Neural crest cell (in vitro differentiated cells): ENCODE data around the gene WDR37. TPM values are rescaled to one million over a fixed set of nuclear protein-coding genes. Genes with fewer than 3 reads are reported as not detected.
"Not testable (repeated sequence)": the region's sequence is repeated elsewhere in the genome, so short reads cannot be mapped to it uniquely, and the experiment has no call there.

Source experiments
- DNase-seq: peaks from one replicate; pipeline ENCODE4 v3.0.0; 2021; ENCODE audit warnings: low read depth, mixed read lengths, low spot score
- H3K27ac Mint-ChIP-seq: one replicate; pipeline ENCODE4 v1.8.0; 2021; ENCODE audit warnings: mild to moderate bottlenecking, mixed read lengths; ENCODE audit not compliant: unreplicated experiment
- H3K27me3 Mint-ChIP-seq: 2 replicates; pipeline ENCODE4 v1.8.0; 2021; ENCODE audit warnings: low read depth, mild to moderate bottlenecking, mixed read lengths
- H3K36me3 Mint-ChIP-seq: 2 replicates; pipeline ENCODE4 v1.8.0; 2021; ENCODE audit warnings: low read depth, mild to moderate bottlenecking, mixed read lengths
- H3K4me1 Mint-ChIP-seq: 2 replicates; pipeline ENCODE4 v1.8.0; 2021; ENCODE audit warnings: mixed read lengths
- H3K4me3 Mint-ChIP-seq: one replicate; pipeline ENCODE4 v1.8.0; 2021; ENCODE audit warnings: mild to moderate bottlenecking, mixed read lengths
- H3K9me3 Mint-ChIP-seq: 2 replicates; pipeline ENCODE4 v1.8.0; 2021; ENCODE audit warnings: mixed read lengths
- total RNA-seq: library from RNA; stranded (reverse); gene quantifications from 2 replicates; pipeline ENCODE4 v1.2.1, GENCODE V29; 2021
- TF ChIP-seq, protein P1 (sequence below): fragments of 200-600 bp; sonication (generic); conservative IDR thresholded peaks from 2 replicates; pipeline ENCODE4 v1.5.0; 2021; ENCODE audit warnings: antibody characterized with exemption, mild to moderate bottlenecking

Gene WDR37
- total RNA-seq, 1 donor from 2014 or later = 19.5 TPM

DNA sequence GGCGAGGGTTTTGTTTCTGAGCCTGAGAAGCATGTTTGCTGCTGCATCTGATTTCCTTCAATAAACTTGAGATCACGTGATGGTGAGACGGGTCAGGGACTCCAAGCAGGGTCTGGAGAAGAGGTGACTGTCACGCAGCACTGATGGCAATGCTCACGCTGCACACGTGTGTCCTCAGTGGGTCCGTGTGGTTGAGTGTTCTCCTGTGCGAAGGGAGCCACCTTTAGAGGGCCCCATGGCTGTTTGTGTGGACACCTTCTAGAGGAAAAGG is 100.4 kb downstream of the WDR37 start:
- Mint-ChIP-seq H3K27ac (no peak overlapping the region), H3K27me3 (no peaks in the 10 kb centered on the region), H3K9me3 (no peaks in the 10 kb centered on the region), H3K4me3 (no peak overlapping the region), H3K36me3 (no peaks in the 10 kb centered on the region), H3K4me1 (peaks cover 7% of the 10 kb centered on the region)
- no peak for DNase-seq
- TF ChIP-seq, protein P1, sequence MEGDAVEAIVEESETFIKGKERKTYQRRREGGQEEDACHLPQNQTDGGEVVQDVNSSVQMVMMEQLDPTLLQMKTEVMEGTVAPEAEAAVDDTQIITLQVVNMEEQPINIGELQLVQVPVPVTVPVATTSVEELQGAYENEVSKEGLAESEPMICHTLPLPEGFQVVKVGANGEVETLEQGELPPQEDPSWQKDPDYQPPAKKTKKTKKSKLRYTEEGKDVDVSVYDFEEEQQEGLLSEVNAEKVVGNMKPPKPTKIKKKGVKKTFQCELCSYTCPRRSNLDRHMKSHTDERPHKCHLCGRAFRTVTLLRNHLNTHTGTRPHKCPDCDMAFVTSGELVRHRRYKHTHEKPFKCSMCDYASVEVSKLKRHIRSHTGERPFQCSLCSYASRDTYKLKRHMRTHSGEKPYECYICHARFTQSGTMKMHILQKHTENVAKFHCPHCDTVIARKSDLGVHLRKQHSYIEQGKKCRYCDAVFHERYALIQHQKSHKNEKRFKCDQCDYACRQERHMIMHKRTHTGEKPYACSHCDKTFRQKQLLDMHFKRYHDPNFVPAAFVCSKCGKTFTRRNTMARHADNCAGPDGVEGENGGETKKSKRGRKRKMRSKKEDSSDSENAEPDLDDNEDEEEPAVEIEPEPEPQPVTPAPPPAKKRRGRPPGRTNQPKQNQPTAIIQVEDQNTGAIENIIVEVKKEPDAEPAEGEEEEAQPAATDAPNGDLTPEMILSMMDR = no peak

GRCh38 chr10:1156921-1157614 is 100.9 kb downstream of the WDR37 start:
- TF ChIP-seq, protein P1 = no peak
- H3K36me3 Mint-ChIP-seq = no peaks in the 10 kb centered on the region
- H3K27me3 Mint-ChIP-seq = no peaks in the 10 kb centered on the region
- H3K4me3 Mint-ChIP-seq = no peak overlapping the region
- peaks cover 7% of the 10 kb centered on the region for H3K4me1 Mint-ChIP-seq
- peak overlapping the region; percentile 64 for H3K27ac Mint-ChIP-seq
- H3K9me3 Mint-ChIP-seq = no peaks in the 10 kb centered on the region
- DNase-seq = no peak

DNA sequence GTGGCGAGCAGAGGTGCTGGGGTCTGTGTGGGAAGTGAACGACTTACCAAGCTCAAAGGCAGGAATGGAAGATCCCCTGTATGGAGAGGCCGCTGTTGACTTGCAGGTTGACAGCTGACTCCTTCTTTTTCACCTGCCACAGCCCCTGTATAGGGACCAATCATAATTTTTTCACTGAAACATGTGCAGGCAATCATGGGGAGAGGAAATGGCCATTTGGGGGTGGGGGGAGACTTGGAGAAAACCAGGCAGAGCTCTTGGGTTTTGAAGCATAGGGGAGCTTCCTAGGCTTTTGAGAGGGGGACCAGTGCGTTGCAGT is 101.4 kb downstream of the WDR37 start:
- Mint-ChIP-seq H3K4me3 (no peak overlapping the region), H3K4me1 (peaks cover 7% of the 10 kb centered on the region), H3K9me3 (no peaks in the 10 kb centered on the region), H3K27me3 (no peaks in the 10 kb centered on the region), H3K27ac (no peak overlapping the region), H3K36me3 (no peaks in the 10 kb centered on the region)
- TF ChIP-seq, protein P1 = no peak
- no peak for DNase-seq

GRCh38 chr10:1158066-1158465 is 101.9 kb downstream of the WDR37 start:
- TF ChIP-seq, protein P1 = no peak
- no peak overlapping the region for H3K27ac Mint-ChIP-seq
- H3K4me3 Mint-ChIP-seq = no peak overlapping the region
- no peaks in the 10 kb centered on the region for H3K9me3 Mint-ChIP-seq
- H3K4me1 Mint-ChIP-seq = peaks cover 7% of the 10 kb centered on the region
- DNase-seq = no peak
- no peaks in the 10 kb centered on the region for H3K36me3 Mint-ChIP-seq
- no peaks in the 10 kb centered on the region for H3K27me3 Mint-ChIP-seq

GRCh38 chr10:1158536-1158935 is 102.4 kb downstream of the WDR37 start:
- H3K4me3 Mint-ChIP-seq, H3K4me1 Mint-ChIP-seq, H3K27ac Mint-ChIP-seq, H3K9me3 Mint-ChIP-seq, DNase-seq, H3K36me3 Mint-ChIP-seq, H3K27me3 Mint-ChIP-seq: not testable (repeated sequence)

GRCh38 chr10:1159131-1160061 is 103.2 kb downstream of the WDR37 start:
- DNase-seq = no peak
- H3K9me3 Mint-ChIP-seq = no peaks in the 10 kb centered on the region
- no peaks in the 10 kb centered on the region for H3K27me3 Mint-ChIP-seq

More at GRCh38 chr10:1159131-1160061, 103.2 kb downstream of the WDR37 start:
- H3K27ac Mint-ChIP-seq = no peak overlapping the region
- TF ChIP-seq, protein P1 = no peak
- no peak overlapping the region for H3K4me3 Mint-ChIP-seq
- no peaks in the 10 kb centered on the region for H3K36me3 Mint-ChIP-seq
- no peaks in the 10 kb centered on the region for H3K4me1 Mint-ChIP-seq
